ENCODE data around the gene NOVA2. TPM values are rescaled to one million over a fixed set of nuclear protein-coding genes. Genes with fewer than 3 reads are reported as not detected.

The NOVA2 gene
- total RNA-seq, 1 donor from 2014 or later, result 6.0 TPM

DNA sequence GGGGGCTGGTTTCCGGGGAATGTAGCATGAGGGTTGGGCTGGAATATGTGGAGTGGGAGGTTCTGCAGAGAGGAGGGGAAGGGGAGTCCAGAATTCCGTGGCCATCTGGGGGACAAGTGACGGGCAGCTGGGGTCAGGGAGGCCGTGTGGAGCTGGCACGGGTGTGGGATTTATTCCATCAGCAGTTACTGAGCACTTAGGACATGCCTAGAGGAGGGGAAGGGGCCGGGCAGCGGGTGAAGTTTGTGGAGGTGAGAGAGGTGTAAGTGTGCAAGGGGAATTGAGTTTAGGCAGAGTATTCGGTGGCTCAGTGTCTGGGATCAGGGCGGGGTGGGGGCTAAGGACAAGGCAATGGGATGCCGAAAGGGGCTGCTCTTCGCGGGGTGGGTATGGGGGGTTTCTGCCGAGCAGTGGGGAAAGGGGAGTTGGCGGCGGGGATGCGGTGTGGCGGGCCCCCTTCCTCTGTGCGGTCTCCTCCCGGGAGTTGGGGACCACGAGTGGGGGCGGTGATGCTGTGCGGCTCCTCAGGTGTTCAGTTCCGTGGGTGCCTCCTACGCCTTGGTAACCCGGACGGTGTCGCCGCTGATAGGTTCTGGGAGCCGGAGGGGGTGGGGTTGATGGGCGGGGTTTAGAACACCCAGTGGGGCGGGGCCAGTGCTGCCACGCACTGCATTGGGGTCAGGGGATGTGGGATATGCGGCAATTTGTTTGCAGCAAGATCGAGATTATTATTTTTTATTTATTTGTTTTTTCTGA, 27.0 kb upstream of the NOVA2 start:
- no peak for DNase-seq (ENCODE audit: low spot score)

DNA sequence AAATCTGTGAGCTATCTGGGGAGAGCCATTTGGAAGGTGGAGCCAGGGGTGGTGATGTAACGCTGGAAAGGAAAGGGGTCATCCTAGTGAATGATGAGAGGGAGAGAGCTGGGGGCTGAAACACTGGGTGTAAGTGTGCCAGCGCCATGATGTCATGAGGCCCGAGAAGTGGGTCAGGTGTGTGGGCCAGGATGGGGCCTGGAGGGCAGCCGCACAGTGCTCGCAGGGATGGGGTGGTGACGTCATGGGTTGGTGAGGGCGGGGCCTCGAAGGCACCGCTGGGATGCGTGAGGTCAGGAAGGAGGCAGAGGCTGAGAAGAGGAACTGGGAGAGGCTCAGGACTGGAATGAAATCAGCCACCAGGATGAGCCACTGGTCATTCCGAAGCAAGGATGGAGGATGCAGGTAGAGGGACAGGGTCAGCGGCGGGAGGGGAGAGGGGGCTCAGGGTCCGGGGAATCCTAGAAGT, 26.0 kb upstream of the NOVA2 start:
- no peak for DNase-seq (ENCODE audit: low spot score)

DNA sequence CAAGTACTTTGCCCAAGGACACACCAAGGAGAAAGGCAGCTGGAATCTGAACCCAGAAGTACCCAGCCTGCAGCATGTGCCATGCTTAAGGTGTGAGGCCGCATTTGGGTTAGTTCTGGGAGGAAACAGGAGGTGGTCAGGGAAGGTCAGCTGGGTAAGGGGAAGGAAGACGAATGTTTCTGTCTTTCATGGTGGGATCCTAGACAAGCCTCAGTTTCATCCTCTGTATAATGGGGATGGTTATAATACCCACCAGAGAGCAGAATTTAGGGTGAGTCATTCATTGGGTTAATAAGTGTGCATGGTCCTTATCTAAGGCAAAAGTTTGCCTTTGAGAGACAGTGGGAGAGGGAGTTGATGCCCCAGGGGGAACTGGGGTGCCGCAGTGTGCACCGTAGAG, 25.2 kb upstream of the NOVA2 start:
- no peak for DNase-seq (ENCODE audit: low spot score)

DNA sequence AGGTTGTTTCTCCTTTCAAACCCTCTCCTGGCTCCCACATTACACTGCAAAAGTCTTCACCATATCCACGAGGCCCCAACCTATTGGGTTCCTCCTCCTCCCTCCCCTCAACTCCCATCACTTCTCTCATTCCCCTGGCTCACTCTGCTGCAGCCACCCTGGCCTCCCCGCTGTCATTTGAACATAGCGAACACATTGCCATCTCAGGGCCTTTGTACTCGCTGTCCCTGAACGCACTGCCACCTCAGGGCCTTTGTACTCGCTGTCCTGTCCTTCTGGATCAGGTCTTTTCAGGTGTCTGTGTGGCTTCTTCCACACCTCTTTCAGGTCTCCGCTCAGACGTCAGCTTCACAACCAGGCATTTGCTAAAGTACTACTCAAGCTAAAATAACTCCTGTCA, 23.3 kb upstream of the NOVA2 start:
- DNase-seq (ENCODE audit: low spot score), result no peak

DNA sequence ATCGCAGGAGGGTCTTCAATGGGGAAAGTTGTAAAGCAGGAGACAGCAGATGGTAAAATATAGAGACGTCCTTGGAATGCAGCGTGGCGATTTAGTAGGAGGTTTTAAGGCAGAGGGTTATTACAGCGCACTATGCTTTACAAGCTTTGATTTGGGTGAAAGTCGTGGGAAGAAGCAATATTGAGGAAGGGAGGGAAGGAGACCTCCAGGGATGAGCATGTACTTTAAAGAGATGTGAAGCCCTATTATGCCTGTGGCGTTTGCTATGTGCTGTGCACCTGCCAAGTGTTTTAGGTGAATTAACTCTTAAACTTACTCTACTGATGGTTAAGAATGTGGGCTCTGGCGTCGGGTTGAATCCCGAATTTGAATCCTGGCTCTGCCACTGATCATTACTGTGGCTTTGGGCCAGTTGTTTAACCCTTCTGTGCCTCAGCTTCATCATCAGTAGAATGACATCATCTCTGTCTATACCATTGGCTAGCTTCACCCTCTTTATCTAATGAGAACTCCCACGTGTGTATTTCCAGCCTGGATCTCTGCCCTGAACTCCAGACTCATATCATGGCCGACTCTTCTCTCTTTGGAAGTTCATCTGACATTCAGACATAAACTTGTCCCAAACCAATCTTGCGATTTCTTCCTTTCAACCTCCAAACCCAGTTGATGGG, 22.2 kb upstream of the NOVA2 start:
- no peak for DNase-seq (ENCODE audit: low spot score)

DNA sequence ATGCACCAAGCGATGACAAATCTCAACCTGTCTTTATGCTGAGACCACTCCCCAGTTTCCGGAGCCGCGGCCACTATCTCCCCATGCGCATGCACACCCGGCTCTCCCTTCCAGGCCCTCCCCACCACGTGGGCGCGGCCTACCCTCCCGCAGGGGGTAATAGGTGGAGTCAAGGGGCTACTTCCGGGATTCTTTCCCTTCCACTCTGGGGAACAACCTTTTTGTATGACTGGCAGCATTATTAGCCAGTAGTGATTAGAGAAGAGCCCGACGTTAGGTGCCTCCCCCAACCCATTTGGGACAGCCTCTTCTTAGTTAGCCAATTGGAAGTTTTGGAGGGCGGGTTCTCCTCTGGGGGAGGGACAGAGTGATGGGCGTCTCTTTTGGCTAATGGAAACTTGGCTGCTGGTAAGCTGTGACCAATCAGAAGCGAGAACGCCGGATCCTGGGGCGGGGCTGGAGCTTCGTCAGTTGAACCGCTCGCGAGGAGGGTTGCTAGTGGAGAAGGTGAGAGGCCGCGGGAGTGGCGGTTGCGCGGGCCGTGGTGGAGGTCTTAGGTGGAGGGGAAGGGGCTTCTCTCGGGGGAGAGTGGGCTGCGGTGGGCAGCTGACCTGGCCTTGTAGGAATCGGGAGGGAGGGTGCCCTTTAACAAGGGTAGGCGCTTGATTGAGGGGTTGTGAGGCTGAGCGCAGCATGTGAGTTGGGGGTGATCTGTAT, 21.5 kb upstream of the NOVA2 start, which contains the start of gene CCDC61:
Gene CCDC61, plus strand, starts transcription at position 470 of the 717 bp plus-strand sequence. CDS start 7,552 bp downstream, outside the sequence.
- DNase-seq (ENCODE audit: low spot score), result peak; percentile 100

DNA sequence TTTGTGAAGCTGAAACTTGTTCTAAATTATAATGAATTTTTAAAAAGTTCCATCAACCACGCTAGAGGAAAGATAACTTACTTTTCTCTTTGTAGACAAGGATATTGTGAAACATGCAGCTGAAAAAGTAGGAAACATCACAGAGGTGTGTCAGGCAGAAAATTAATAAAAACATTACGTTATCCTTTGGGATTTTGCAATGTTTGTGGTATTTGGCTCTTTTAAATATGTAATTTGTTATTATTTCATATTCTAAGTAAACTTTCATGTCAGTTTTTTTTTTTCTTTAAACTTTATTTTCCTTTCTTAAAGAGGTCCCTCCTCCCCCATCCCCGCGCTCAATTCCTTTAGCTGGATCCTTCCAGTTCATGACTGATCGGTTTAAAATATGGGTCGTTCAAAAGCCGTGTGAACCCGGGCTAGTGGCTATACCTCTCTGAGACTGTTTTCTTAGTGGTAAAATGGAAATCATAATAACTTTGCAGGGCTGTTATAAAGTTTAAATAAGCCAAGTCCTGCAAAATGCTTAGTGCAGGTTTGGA, 20.9 kb upstream of the NOVA2 start:
- no peak for DNase-seq (ENCODE audit: low spot score)

DNA sequence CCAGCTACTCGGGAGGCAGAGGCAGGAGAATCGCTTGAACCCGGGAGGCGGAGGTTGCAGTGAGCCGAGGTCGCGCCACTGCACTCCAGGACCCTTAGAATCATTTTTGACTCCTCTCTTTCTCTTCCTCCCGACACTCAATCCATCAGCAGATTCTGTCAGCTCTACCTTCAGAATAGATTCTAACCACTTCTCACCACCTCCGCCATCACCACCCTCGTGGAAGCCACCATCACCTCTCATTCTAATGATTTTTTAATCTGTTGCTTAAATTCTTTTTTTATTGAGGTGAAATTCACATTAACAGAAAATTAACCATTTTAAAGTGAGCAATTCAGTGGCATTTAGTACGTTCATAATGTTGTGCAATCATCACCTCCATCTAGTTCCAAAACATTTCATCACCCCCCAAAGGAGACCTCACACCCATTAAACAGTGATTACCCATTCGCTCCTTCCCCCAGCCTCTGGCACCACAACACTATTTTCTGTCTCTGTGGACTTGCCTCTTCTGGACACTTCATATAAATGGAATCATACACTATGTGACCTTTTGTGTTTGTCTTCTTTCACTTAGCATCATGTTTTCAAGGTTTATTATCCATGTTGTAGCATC, 16.6 kb upstream of the NOVA2 start:
- DNase-seq (ENCODE audit: low spot score), result no peak

DNA sequence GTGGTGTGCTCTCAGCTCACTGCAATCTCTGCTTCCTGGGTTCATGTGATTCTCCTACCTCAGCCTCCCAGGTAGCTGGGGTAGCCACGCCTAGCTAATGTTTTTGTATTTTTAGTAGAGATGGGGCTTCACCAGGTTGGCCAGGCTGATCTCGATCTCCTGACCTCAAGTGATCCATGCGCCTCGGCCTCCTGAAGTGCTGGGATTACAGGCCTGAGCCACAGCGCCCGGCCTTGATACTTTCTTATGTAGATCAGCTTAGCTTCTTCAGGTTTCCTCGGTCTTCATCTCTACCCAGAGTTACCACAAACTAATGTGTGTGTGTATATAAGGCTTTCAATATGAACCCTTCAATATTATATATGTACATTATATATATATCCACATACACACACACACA, 11.7 kb upstream of the NOVA2 start:
- no peak for DNase-seq (ENCODE audit: low spot score)

DNA sequence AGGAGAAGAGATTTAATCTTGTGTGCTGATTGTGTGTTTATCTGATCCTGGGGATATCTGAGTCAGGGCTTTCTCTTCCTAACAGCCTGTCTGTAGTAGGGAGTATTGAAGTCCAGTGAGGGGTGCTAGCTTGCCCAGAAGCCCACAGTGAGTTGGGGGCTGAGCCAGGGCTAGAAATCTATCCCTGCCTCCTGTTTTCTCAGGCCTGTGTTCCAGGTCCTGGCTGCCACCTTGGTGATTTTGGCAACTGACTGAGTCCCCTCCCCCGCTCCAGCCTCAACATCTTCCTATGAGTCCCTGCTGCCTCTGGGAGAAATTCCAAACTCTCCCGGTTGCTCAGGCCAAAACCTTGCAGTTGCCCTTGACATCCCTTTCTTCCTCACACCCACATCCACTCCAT, 7.7 kb upstream of the NOVA2 start:
- DNase-seq (ENCODE audit: low spot score), result no peak

DNA sequence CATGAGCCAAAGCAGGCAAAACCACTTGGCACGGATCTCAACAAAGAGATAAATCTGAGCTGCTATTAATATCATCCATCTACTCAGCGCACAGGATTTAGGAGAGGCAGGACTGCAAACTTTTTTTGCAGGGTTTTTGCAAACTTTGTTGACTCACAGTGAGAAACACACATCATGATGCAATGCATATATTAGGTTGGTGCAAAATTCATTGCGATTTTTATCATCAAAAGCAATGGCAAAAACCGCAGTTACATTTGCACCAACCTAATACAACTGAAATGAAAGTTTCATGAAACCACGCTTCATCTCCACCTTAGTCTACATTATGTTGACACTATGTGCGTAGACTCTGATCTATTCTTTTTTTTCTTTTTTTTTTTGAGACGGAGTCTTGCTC, 4.5 kb upstream of the NOVA2 start:
- peak; percentile 24 for DNase-seq (ENCODE audit: low spot score)

DNA sequence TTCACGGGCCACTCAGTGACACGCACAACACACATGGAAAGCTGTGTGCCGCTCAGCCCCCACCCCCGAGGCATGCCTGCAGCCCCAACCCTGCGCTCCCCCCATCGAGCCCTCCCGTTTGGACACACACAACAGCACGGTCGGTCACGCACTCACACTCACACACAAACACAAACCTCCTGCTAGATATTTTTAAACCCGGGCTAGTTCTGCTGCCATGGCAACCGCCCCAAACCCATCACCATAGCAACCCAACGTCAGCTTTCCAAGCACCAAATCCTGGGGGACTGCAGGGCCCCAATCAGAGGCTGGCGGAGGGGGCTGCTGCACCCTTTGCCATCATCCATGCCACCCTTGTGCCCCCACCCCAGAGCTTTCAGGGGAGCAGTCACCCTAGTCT, 2.5 kb upstream of the NOVA2 start:
- peak; percentile 25 for DNase-seq (ENCODE audit: low spot score)

DNA sequence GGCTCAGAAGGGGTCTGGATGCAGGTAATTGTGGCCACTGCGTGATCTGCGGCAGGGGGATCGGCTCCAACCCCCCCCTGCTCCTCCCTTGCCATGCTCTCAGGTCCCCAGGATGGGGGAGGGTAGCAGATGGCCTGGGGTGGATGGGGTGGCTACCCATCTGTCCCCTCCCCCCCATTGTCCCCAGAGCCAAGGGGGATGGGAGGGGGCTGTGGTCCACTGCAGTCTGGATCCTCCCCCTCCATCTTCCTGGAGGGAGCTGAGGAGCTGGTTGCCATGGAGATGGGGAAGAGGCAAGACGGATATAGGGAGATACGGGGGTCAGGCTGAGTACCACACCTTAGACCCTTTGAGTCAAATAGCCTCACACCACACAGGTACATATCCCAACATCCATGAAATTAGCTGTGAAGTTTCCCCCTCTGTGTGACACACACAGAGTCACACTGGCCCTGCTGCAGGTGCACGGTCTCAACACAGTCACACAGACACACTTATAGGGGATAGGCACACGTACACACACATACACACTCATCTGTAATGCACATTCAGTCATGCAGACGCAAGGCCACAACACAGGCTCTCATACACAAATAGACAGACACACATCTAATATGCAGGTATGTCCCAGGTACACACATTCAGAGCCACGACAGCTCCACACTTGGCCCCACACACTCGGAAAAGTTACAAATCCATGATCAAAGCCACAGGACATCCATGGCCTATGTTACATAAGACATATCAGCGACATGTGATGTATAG, 1.8 kb upstream of the NOVA2 start:
- no peak for DNase-seq (ENCODE audit: low spot score)

DNA sequence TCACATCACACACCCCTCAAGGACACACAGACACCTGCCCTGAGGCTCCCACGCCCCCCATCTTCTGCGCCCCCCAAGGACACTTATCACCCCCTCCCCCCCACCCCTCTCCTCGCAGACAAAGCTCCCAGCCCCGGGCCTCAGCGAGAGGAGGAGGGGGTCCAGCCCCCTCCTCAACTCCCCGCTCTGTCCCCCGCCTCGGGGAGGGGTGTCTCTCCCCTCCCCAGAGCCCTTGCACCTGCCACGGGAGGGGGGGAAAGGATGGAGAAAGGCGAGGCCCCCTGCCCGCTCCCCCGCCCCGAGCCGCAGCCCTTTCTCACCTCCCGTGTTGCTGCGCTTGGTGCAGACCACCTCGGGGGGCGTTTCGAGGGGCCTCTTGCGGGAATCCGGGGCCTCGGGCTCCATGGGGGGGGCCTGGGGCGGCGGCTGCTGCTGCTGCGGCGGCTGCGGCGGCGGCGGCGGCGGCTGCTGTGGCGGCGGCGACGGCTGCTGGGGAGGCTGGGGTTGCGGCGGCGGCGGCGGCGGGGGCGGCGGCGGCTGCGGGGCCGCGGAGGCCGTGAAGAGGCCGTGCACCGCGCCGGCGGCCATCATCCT, 621 bp downstream of the NOVA2 start:
- DNase-seq (ENCODE audit: low spot score), result no peak

DNA sequence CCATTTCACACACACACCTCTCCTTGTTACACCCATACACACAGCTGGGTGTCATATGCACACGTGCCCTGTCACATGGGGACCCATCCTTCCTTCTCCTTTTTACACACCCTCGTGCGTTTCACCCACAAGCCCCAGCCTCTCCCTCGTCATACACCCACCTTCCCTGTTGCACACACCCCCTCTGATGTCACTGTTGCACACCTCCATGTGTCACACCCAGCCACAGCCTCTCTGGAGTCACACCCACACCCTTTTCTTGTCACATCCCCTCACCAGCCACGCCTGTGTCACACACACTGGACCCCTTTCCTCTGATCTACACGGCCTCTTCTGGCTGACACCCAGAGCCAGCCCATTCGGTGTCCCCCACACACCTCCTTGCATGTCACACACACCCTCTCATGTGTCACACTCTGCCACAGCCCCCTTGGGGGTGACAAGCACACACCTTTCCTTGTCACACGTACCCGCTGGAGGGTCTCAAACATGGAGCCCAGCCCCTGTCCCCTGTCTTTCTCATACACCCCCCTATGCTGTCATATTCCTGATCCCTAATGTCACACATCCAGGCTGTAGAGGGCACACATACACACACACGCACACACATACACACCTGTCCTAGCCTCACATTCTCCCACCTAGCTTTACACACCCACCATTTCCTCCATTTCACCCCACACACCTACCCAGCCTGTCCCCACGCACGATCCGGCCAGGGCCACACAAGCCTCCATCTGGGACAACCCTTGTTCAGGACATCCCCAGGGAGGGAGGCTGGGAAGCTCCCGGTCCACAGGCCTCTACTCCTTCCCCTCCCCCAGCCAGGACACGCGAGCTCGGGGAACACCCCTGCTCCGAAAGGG, 1.4 kb downstream of the NOVA2 start:
- no peak for DNase-seq (ENCODE audit: low spot score)

DNA sequence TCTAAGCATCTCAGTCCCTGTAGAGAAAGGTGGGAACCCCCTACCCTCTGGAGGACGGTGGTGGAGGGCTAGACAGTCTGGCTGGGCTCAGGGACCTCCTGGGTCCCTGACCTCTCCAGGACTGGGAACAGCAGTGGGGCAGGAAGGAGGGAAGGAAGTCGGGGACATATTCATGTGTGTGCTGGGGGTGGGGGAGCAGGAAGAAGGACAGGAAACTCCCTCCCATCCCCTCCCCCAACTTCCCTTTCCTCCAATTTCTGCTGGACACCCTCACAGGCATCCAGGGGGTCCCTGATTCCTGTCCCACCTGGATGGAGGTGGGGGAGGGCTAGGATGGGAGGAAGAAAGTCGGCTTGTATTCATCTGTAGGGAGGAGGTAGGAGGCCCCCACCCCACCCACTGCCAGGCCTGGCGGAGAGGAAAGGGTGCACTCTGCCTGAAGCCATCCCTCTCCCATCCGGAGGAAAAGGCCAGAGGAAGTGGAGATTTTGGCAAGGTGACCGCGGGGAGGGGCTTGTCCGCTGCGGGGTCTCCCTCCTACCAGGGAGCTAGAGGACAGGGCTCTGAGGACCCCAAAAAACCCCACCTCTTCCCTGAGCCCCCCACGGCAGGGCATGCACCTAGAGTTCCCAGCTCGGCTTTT, 2.3 kb downstream of the NOVA2 start:
- no peak for DNase-seq (ENCODE audit: low spot score)

DNA sequence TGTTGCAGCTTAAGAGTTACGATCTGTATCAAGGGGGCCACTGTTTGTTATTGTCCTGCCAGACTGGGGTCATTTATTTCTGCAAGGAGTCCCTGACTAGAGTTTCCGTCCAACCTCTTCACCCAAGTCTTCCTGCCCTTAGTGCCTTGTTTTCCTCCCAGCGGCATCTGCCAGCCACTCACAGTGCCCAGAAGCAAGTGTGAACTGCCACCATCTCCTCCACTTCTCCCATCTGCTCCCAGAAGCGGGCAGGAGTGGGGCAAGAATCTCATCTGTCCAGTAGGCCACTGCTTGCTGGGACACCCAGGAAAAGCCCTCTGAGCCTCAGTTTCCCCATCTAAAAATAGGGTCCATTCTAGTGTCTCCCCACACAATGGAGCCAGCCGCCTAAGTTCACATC, 4.0 kb downstream of the NOVA2 start:
- no peak for DNase-seq (ENCODE audit: low spot score)

DNA sequence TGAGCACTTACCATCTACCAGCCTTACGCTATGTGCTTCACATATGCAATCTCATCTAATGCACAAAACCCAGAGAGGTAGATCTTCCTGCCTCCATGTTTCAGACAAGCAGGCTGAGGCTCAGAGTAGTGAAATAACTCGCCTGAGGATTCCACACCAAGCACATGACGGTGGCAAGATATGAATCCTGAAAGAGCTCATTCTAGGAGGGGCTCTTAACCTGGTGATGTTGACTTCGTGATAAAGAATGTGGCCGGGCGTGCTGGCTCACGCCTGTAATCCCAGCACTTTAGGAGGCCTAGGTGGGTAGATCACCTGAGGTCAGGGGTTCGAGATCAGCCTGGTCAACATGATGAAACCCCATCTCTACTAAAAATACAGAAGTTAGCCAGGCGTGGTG, 5.0 kb downstream of the NOVA2 start:
- no peak for DNase-seq (ENCODE audit: low spot score)

DNA sequence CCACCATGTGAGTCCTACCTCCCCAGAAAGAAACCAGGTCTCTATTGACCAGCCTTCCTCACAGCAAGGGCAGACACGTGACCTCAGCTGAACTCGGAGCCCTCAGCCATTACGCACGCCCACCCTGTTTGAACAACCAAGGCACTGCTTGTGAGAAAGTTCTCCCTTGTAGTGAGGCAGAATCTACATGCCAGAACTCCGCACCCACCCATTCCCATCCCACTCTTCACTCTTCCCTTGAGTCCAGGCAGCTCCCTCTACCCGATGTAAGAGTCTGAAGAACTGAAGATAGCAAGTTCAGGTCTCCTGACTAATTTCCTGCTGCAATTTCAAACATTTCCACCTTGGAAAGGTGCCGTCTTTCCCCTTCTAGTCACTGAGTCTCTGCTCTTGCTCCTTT, 6.4 kb downstream of the NOVA2 start:
- DNase-seq (ENCODE audit: low spot score), result no peak
